ENCODE data around the gene TULP4. TPM values are rescaled to one million over a fixed set of nuclear protein-coding genes. Genes with fewer than 3 reads are reported as not detected.

TULP4 gene
- total and polyA plus RNA-seq, 2 of the 8 experiments (the other 6 are each of a cell fraction or from before 2014, with no cell fraction given): 7.7 to 51.6 TPM

DNA sequence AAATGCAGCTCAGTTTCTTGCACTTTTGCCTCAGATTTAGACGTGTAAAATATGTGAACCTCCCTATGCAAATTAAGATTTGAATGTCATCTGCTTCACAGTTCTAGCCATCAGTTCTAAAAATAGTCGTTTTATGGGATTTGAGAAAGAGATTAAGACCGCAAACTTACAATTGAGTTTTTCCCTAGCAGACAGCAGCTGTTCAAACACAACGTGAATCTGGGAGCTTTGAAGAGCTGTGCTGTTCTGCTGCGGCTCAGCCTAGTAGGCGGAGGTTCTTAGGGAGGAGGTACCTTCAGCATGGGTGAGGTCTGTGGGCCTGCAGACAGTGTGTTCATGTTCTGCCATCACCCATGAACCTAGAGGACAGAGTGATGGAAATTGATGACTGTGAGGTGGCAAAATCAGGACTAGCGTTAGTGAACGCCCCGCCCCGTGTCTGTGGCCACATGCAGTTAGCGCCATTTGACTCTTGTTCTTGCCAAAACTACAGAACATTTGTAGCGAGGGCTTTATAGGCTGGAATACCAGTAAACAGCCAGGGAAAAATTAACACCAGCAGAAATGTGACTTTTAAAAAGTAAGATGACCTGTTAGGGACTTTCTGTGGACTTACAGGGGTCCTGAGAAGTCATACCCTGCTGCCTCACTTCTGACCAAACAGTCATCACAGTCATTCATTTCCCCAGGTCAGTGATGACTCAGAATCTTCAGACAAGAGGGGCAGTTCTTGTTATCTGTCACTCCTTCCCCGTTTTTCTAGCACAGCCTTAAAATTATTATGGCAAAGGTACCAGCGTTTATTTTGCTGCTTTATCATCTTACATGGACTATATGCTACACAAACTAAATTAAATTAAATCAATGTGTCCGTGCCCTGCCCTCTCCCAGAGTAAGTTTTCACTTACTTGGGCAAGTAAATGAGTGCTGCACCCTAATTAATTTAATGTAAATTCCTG lies 163.4 kb downstream of the TULP4 start:
- no peak overlapping the region for H2BK15ac ChIP-seq (ENCODE audit: low read length)
- H3K9ac ChIP-seq (replicated peaks in 1 of 4; ENCODE audit: extremely low read depth in 1 of 4, low read depth in 3 of 4, low read length in 3 of 4): no peak overlapping the region
- FAIRE-seq (no peak), DNase-seq (ENCODE audit: low read depth in 1 of 2, low spot score in 2 of 2) (no peak)
- no peak overlapping the region for H3K18ac ChIP-seq (ENCODE audit: extremely low read depth, low read length)
- H3K4me1 ChIP-seq (replicated peaks in 1 of 4; ENCODE audit: control insufficient read depth in 3 of 4, insufficient read depth in 4 of 4, low read length in 3 of 4): peaks cover 0 to 4% (median 0%) of the 10 kb centered on the region in 4 experiments; a peak in 2 of 7 replicates
- H4K91ac ChIP-seq (replicated peaks; ENCODE audit: insufficient read length, low read length): no peak overlapping the region
- H3K79me2 ChIP-seq (ENCODE audit: control insufficient read depth in 1 of 2, insufficient read depth in 2 of 2, low read length in 2 of 2): no peaks in the 10 kb centered on the region
- no peak overlapping the region; the same call in 1 of the 2 replicates for H2AK5ac ChIP-seq (ENCODE audit: low read depth, low read length)
- no peaks in the 10 kb centered on the region for H3K23me2 ChIP-seq (ENCODE audit: low read depth, low read length)
- H4K20me1 ChIP-seq (replicated peaks in 1 of 2; ENCODE audit: control insufficient read depth in 1 of 2, insufficient read depth in 2 of 2, low read length in 2 of 2): peaks cover 0 to 5% of the 10 kb centered on the region in 2 experiments
- no peak overlapping the region for H2AFZ ChIP-seq (ENCODE audit: low read length)
- no peak overlapping the region for H3K14ac ChIP-seq (ENCODE audit: insufficient read length)
- peak overlapping the region; percentile 8; the same call in 1 of the 2 replicates for H4K8ac ChIP-seq (ENCODE audit: extremely low read depth, insufficient read depth, low read length)
- ChIA-PET CTCF (ENCODE audit: partially characterized antibody) (interaction anchor here (0.9 to 2.0 kb wide), 3 partner anchors 12 to 148 kb away, joined by 3 to 10 read pairs (median 4); no protein-coding TSS in a partner anchor), POLR2A (ENCODE audit: partially characterized antibody) (interaction anchor here (0.6 kb wide), 1 partner anchor 21 kb away, joined by 3 read pairs; no protein-coding TSS in a partner anchor)
- H3K4me3 ChIP-seq (ENCODE audit: extremely low read depth in 1 of 4, insufficient read depth in 2 of 4, low read depth in 3 of 4, low read length in 4 of 4): no peak overlapping the region
- no peaks in the 10 kb centered on the region for H3K79me1 ChIP-seq (ENCODE audit: low read depth, low read length)
- no peak overlapping the region for H3K4me2 ChIP-seq (ENCODE audit: insufficient read depth in 1 of 2, low read depth in 2 of 2, low read length in 2 of 2)
- H2BK20ac ChIP-seq (ENCODE audit: low read length): no peak overlapping the region
- peaks cover 0 to 6% (median 2%) of the 10 kb centered on the region in 4 experiments; a peak in 3 of 8 replicates for H3K36me3 ChIP-seq (ENCODE audit: control insufficient read depth in 2 of 4, insufficient read depth in 4 of 4, low read length in 3 of 4)
- no peak overlapping the region for H3K27ac ChIP-seq (ENCODE audit: low read depth, low read length)
- H3K27me3 ChIP-seq (replicated peaks in 1 of 4; ENCODE audit: control insufficient read depth in 3 of 4, extremely low read depth in 1 of 4, insufficient read depth in 3 of 4, low read length in 3 of 4): peaks cover 6 to 14% (median 12%) of the 10 kb centered on the region in 4 experiments
- no peak overlapping the region for H3K56ac ChIP-seq (replicated peaks; ENCODE audit: insufficient read length, low read depth, low read length)
- H3K4ac ChIP-seq (replicated peaks; ENCODE audit: insufficient read length, low read depth, low read length): no peak overlapping the region
- no peak overlapping the region for H2BK120ac ChIP-seq (replicated peaks; ENCODE audit: low read depth, low read length)
- H3K23ac ChIP-seq (ENCODE audit: insufficient read length): no peak overlapping the region
- no peak overlapping the region for H4K5ac ChIP-seq (ENCODE audit: insufficient read length, low read depth, low read length)
- WGBS, 2 experiments (ENCODE audit: extremely low coverage in 1 of 2, insufficient coverage in 1 of 2, insufficient read length in 1 of 2, insufficient replicate concordance in 2 of 2, low coverage in 1 of 2, low lambda C conversion rate in 2 of 2, missing lambda C conversion rate in 1 of 2): 80% methylated on average over 15 of the region's 15 CpGs; no CpG with 5 or more reads in 1 of the 2 experiments
- no peak overlapping the region for H2BK5ac ChIP-seq (ENCODE audit: low read depth, low read length)
- H3K9me3 ChIP-seq (ENCODE audit: insufficient read depth in 2 of 2, low read depth in 1 of 2, low read length in 1 of 2): no peaks in the 10 kb centered on the region
- H2BK12ac ChIP-seq (ENCODE audit: low read depth, low read length): no peak overlapping the region
- TF ChIP-seq GABPA (IDR thresholded peaks at IDR 0.05; ENCODE audit: borderline replicate concordance, insufficient read depth, low read length): no peak
- TF ChIP-seq HDAC6 (IDR thresholded peaks at IDR 0.05; ENCODE audit: low read depth, low read length): no peak
- no peak for TF ChIP-seq TBP (IDR thresholded peaks at IDR 0.05; ENCODE audit: low read depth, low read length)
- TF ChIP-seq SP2 (IDR thresholded peaks at IDR 0.05; ENCODE audit: low read length): no peak
